GM21526 (cell line): Measurements from ENCODE around the gene NEDD4L.
"Not testable (repeated sequence)": the region's sequence is repeated elsewhere in the genome, so short reads cannot be mapped to it uniquely, and the experiment has no call there.

Source experiments
- ATAC-seq: cut with Tn5 transposase; IDR thresholded peaks from one replicate; pipeline ENCODE4 v1.9.1; 2021; ENCODE audit warnings: moderate library complexity; ENCODE audit not compliant: unreplicated experiment, low FRiP score

NEDD4L gene

GRCh38 chr18:58427321-58427720, 383.3 kb downstream of the NEDD4L start:
- ATAC-seq: no peak

- ATAC-seq: no peak
These were observed 385.4 kb downstream of the NEDD4L start for GRCh38 chr18:58429442-58429841.

- ATAC-seq: no peak
These were observed 387.2 kb downstream of the NEDD4L start for GRCh38 chr18:58431215-58431614.

DNA sequence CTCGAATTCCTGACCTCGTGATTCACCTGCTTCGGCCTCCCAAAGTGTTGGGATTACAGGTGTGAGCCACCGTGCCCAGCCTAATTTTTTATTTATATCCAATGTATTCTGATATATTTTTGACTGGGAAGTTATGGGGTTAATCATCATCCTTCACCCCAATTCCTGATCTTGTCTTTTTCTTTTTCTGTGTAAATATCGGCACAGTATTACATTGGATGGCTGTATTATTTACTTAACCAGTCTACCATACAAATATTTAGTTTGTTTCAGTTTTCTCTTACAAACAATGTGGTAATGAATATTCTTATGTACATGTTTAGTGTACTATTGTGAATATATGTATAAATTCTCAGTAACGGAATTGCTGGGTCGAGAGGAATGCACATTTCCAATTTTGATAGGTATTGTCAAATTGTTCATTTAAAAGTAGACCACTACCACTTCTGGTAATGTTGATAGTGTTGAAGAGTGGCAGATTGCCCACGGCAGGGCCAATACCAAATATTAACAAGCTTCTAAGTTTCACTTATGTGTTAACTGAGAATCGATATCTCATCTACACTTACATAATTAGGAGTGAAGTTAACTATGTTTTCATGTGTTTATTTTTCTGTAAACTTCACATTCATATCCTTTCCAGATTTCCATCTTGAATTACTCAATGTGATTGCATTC, 388.2 kb downstream of the NEDD4L start:
- ATAC-seq: no peak

DNA sequence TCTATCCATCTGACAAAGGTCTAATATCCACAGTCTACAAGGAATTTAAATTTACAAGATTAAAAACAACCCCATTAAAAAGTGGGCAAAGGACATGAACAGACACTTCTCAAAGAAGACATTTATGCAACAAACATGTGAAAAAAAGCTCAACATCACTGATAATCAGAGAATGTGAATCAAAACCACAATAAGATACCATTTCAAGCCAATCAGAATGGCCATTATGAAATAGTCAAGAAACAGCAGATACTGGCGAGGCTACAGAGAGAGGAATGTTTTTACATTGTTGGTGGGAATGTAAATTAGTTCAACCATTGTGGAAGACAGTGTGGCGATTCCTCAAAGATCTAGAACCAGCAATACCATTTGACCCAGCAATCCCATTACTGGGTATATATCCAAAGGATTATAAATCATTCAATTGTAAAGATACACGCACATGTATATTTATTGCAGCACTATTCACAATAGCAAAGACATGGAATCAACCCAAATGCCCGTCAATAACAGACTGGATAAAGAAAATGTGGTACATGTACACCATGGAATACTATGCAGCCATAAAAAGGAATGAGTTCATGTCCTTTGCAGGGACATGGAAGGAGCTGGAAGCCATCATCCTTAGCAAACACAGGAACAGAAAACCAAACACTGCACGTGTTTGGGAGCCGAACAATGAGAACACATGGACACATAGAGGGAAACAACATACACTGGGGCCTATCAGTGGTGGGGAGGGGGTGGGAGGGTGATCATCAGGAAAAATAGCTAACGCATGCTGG, 391.4 kb downstream of the NEDD4L start:
- ATAC-seq: not testable (repeated sequence)

- no peak for ATAC-seq
These were observed 394.3 kb downstream of the NEDD4L start for GRCh38 chr18:58438161-58438957.

DNA sequence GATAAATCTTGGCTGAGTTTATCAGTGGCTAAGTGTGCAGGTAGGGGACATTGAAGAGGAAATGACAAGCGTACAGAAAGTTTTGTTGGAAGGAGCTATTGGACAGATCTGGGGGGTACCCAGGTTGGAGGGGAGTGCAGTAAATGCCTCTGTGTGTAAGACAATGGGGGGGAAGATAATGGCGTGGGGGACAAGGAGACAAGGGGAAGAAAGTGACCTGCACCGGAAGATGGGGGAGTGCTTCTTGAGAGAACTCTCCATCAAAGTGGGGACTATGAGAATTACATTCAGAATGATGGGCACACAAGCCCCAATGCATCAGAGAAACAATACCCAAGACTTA, 394.9 kb downstream of the NEDD4L start:
- ATAC-seq: no peak

- ATAC-seq: no peak
These were observed 399.6 kb downstream of the NEDD4L start for GRCh38 chr18:58443671-58444070.

DNA sequence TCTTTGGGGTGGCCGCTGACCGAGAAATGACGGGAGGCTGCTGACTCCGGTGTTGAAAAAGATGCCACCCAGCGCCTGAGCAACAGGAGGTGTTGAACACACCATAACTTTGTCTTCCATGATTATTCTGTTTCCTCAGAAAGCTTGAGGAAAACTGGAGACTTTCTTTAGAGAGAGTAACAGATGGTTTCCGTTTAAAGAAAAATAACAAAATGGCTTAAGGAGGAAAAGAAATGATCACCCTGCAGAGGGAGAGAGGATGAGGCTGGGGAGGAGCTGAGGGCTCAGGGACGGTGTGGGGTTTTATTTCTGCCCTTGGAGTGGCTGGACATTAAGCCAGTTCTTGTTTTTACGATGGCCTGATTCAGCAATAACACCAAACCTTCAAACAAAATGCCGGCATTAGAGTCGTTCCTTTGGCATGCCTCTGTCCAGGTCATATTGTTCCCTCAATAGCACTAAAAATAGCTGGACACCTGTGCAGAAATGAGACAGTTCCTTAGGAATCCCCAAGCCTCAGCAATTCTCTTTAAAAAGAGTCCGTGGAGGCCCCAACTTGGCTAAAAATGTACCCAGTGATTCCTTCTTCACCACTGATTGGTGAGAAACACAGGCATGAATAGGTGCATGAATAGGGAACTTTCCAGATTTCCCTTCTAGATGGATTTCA, 402.5 kb downstream of the NEDD4L start:
- ATAC-seq: no peak

DNA sequence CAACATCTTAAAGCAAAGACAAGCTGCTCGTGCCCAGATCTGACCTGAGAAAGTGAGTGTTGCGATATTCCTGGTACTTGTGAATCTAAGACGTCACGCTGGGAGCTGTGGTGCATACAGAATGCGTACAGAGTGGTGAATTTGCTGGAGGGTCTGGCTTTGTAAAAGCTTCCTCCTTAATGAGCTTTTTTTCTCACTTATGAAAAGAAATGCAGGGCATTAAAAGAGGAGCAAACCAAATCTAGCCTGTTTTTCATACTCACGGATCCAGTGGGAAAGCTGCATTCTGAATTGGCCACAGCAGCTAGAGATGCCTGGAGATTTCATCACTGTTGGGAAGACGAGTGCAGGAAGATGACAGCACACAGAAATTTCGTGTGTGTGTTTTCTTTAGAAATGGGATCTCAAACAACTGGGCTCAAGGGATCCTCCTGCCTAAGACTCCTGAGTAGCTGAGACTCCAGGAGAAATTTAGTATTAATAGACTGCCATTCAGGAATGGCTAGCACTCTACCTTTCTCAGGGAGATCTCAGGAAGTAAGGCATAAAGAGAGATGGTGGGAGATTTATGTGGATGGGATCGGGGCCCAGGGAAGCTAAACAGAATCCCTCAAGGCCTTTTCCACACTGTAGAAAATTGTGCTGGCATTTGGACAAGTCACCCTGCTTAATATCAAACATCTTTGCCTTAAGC, 403.5 kb downstream of the NEDD4L start:
- ATAC-seq: no peak

GRCh38 chr18:58449464-58449863, 405.4 kb downstream of the NEDD4L start:
- ATAC-seq: no peak
